ENCODE data around the gene MAT2B.

The MAT2B gene

GRCh38 chr5:163478982-163479271 is 26.5 kb upstream of the MAT2B start:
- POLR2A ChIA-PET, result no interaction called here
- no peak overlapping the region for H3K27ac ChIP-seq (ENCODE audit: insufficient read depth in 1 of 2, low read depth in 1 of 2, low read length in 2 of 2, poor library complexity in 1 of 2, severe bottlenecking in 2 of 2)

GRCh38 chr5:163489055-163489744 is 16.2 kb upstream of the MAT2B start:
- Histone ChIP-seq H3K27me3 (replicated peaks in 2 of 5; ENCODE audit: control insufficient read depth in 4 of 5, insufficient read depth in 5 of 5, low read length in 4 of 5) (no peaks in the 10 kb centered on the region), H3K36me3 (ENCODE audit: control insufficient read depth in 4 of 4, insufficient read depth in 4 of 4, low read length in 3 of 4) (peaks cover 4 to 57% (median 20%) of the 10 kb centered on the region in 4 experiments), H3K4me3 (ENCODE audit: control insufficient read depth in 1 of 7, extremely low read depth in 1 of 7, insufficient read depth in 4 of 7, low read depth in 2 of 7, low read length in 6 of 7) (no peak overlapping the region), H3K9me3 (ENCODE audit: control extremely low read depth in 1 of 5, control insufficient read depth in 4 of 5, insufficient read depth in 2 of 5, low read depth in 1 of 5, low read length in 4 of 5) (no peaks in the 10 kb centered on the region), H3K4me1 (ENCODE audit: control extremely low read depth in 1 of 4, control insufficient read depth in 4 of 4, insufficient read depth in 4 of 4, low read length in 3 of 4) (no peaks in the 10 kb centered on the region), H3K27ac (ENCODE audit: insufficient read depth in 1 of 2, low read depth in 1 of 2, low read length in 2 of 2, poor library complexity in 1 of 2, severe bottlenecking in 2 of 2) (no peak overlapping the region)
- 88% methylated on average over 1 of the region's 6 CpGs for WGBS (ENCODE audit: insufficient coverage)
- DNase-seq, result peak in 1 of 3 donors; percentile 13
- ChIA-PET POLR2A (no interaction called here), CTCF (interaction anchor here (1.0 to 1.9 kb wide), 7 partner anchors 10 to 29 kb away, joined by 3 to 6 read pairs (median 5); partner anchors contain the start of gene HMMR)

More at GRCh38 chr5:163478982-163479271, 26.5 kb upstream of the MAT2B start:
- no peak for DNase-seq
- no CpG with 5 or more reads among the region's 1 CpG for WGBS (ENCODE audit: insufficient coverage)
- Histone ChIP-seq H3K27me3 (replicated peaks in 2 of 5; ENCODE audit: control insufficient read depth in 4 of 5, insufficient read depth in 5 of 5, low read length in 4 of 5) (no peaks in the 10 kb centered on the region), H3K4me1 (ENCODE audit: control extremely low read depth in 1 of 4, control insufficient read depth in 4 of 4, insufficient read depth in 4 of 4, low read length in 3 of 4) (peaks cover 0 to 12% (median 0%) of the 10 kb centered on the region in 4 experiments), H3K36me3 (ENCODE audit: control insufficient read depth in 4 of 4, insufficient read depth in 4 of 4, low read length in 3 of 4) (peaks cover 7 to 53% (median 26%) of the 10 kb centered on the region in 4 experiments), H3K9me3 (ENCODE audit: control extremely low read depth in 1 of 5, control insufficient read depth in 4 of 5, insufficient read depth in 2 of 5, low read depth in 1 of 5, low read length in 4 of 5) (peaks cover 0 to 3% (median 0%) of the 10 kb centered on the region in 5 experiments), H3K4me3 (ENCODE audit: control insufficient read depth in 1 of 7, extremely low read depth in 1 of 7, insufficient read depth in 4 of 7, low read depth in 2 of 7, low read length in 6 of 7) (no peak overlapping the region)
- CTCF ChIA-PET, result interaction anchor here (0.8 to 1.5 kb wide), 2 partner anchors 9 to 10 kb away, joined by 3 to 6 read pairs; no protein-coding TSS in a partner anchor

GRCh38 chr5:163489745-163490075 is 15.7 kb upstream of the MAT2B start:
- Histone ChIP-seq H3K27ac (ENCODE audit: insufficient read depth in 1 of 2, low read depth in 1 of 2, low read length in 2 of 2, poor library complexity in 1 of 2, severe bottlenecking in 2 of 2) (no peak overlapping the region), H3K9me3 (ENCODE audit: control extremely low read depth in 1 of 5, control insufficient read depth in 4 of 5, insufficient read depth in 2 of 5, low read depth in 1 of 5, low read length in 4 of 5) (no peaks in the 10 kb centered on the region), H3K27me3 (replicated peaks in 2 of 5; ENCODE audit: control insufficient read depth in 4 of 5, insufficient read depth in 5 of 5, low read length in 4 of 5) (no peaks in the 10 kb centered on the region), H3K36me3 (ENCODE audit: control insufficient read depth in 4 of 4, insufficient read depth in 4 of 4, low read length in 3 of 4) (peaks cover 4 to 54% (median 19%) of the 10 kb centered on the region in 4 experiments), H3K4me1 (ENCODE audit: control extremely low read depth in 1 of 4, control insufficient read depth in 4 of 4, insufficient read depth in 4 of 4, low read length in 3 of 4) (no peaks in the 10 kb centered on the region), H3K4me3 (ENCODE audit: control insufficient read depth in 1 of 7, extremely low read depth in 1 of 7, insufficient read depth in 4 of 7, low read depth in 2 of 7, low read length in 6 of 7) (no peak overlapping the region)
- ChIA-PET CTCF (interaction anchor here (1.0 to 1.7 kb wide), 5 partner anchors 10 to 29 kb away, joined by 3 to 6 read pairs (median 4); partner anchors contain the start of gene HMMR), POLR2A (no interaction called here)
- 96% methylated on average over 3 of the region's 3 CpGs for WGBS (ENCODE audit: insufficient coverage)
- no peak for DNase-seq

GRCh38 chr5:163496286-163496685 is 9.1 kb upstream of the MAT2B start:
- WGBS (ENCODE audit: insufficient coverage), result 83% methylated on average over 1 of the region's 1 CpG
- DNase-seq, result no peak
- ChIA-PET POLR2A (no interaction called here), CTCF (interaction anchor here (1.1 to 1.3 kb wide), 2 partner anchors 28 to 59 kb away, joined by 3 read pairs; partner anchors contain the start of gene CCNG1)
- Histone ChIP-seq H3K4me3 (ENCODE audit: control insufficient read depth in 1 of 7, extremely low read depth in 1 of 7, insufficient read depth in 4 of 7, low read depth in 2 of 7, low read length in 6 of 7) (no peak overlapping the region), H3K27me3 (replicated peaks in 2 of 5; ENCODE audit: control insufficient read depth in 4 of 5, insufficient read depth in 5 of 5, low read length in 4 of 5) (no peaks in the 10 kb centered on the region), H3K27ac (ENCODE audit: insufficient read depth in 1 of 2, low read depth in 1 of 2, low read length in 2 of 2, poor library complexity in 1 of 2, severe bottlenecking in 2 of 2) (no peak overlapping the region), H3K36me3 (ENCODE audit: control insufficient read depth in 4 of 4, insufficient read depth in 4 of 4, low read length in 3 of 4) (peaks cover 0 to 13% (median 8%) of the 10 kb centered on the region in 4 experiments), H3K9me3 (ENCODE audit: control extremely low read depth in 1 of 5, control insufficient read depth in 4 of 5, insufficient read depth in 2 of 5, low read depth in 1 of 5, low read length in 4 of 5) (no peaks in the 10 kb centered on the region), H3K4me1 (ENCODE audit: control extremely low read depth in 1 of 4, control insufficient read depth in 4 of 4, insufficient read depth in 4 of 4, low read length in 3 of 4) (no peaks in the 10 kb centered on the region)

GRCh38 chr5:163497315-163497714 is 8.1 kb upstream of the MAT2B start:
- ChIA-PET POLR2A (no interaction called here), CTCF (interaction anchor here (1.1 kb wide), 1 partner anchor 29 kb away, joined by 3 read pairs; no protein-coding TSS in a partner anchor)
- Histone ChIP-seq H3K9me3 (ENCODE audit: control extremely low read depth in 1 of 5, control insufficient read depth in 4 of 5, insufficient read depth in 2 of 5, low read depth in 1 of 5, low read length in 4 of 5) (no peaks in the 10 kb centered on the region), H3K36me3 (ENCODE audit: control insufficient read depth in 4 of 4, insufficient read depth in 4 of 4, low read length in 3 of 4) (peaks cover 0 to 8% (median 4%) of the 10 kb centered on the region in 4 experiments), H3K4me1 (ENCODE audit: control extremely low read depth in 1 of 4, control insufficient read depth in 4 of 4, insufficient read depth in 4 of 4, low read length in 3 of 4) (peaks cover under 1 to 5% (median 4%) of the 10 kb centered on the region in 4 experiments), H3K4me3 (ENCODE audit: control insufficient read depth in 1 of 7, extremely low read depth in 1 of 7, insufficient read depth in 4 of 7, low read depth in 2 of 7, low read length in 6 of 7) (no peak overlapping the region), H3K27ac (ENCODE audit: insufficient read depth in 1 of 2, low read depth in 1 of 2, low read length in 2 of 2, poor library complexity in 1 of 2, severe bottlenecking in 2 of 2) (no peak overlapping the region), H3K27me3 (replicated peaks in 2 of 5; ENCODE audit: control insufficient read depth in 4 of 5, insufficient read depth in 5 of 5, low read length in 4 of 5) (no peaks in the 10 kb centered on the region)
- WGBS (ENCODE audit: insufficient coverage), result 100% methylated on average over 1 of the region's 3 CpGs
- DNase-seq, result no peak

GRCh38 chr5:163498886-163499285 is 6.5 kb upstream of the MAT2B start:
- H3K9me3 ChIP-seq (ENCODE audit: control extremely low read depth in 1 of 5, control insufficient read depth in 4 of 5, insufficient read depth in 2 of 5, low read depth in 1 of 5, low read length in 4 of 5), result no peaks in the 10 kb centered on the region
- no peak overlapping the region for H3K4me3 ChIP-seq (ENCODE audit: control insufficient read depth in 1 of 7, extremely low read depth in 1 of 7, insufficient read depth in 4 of 7, low read depth in 2 of 7, low read length in 6 of 7)
- no peak overlapping the region for H3K27ac ChIP-seq (ENCODE audit: insufficient read depth in 1 of 2, low read depth in 1 of 2, low read length in 2 of 2, poor library complexity in 1 of 2, severe bottlenecking in 2 of 2)
- DNase-seq, result no peak
- no peaks in the 10 kb centered on the region for H3K36me3 ChIP-seq (ENCODE audit: control insufficient read depth in 4 of 4, insufficient read depth in 4 of 4, low read length in 3 of 4)
- ChIA-PET CTCF (interaction anchor here (1.5 kb wide), 1 partner anchor 10 kb away, joined by 5 read pairs; no protein-coding TSS in a partner anchor), POLR2A (no interaction called here)
- no CpG with 5 or more reads among the region's 1 CpG for WGBS (ENCODE audit: insufficient coverage)
- H3K4me1 ChIP-seq (ENCODE audit: control extremely low read depth in 1 of 4, control insufficient read depth in 4 of 4, insufficient read depth in 4 of 4, low read length in 3 of 4), result peaks cover 11 to 17% (median 14%) of the 10 kb centered on the region in 4 experiments
- no peaks in the 10 kb centered on the region for H3K27me3 ChIP-seq (replicated peaks in 2 of 5; ENCODE audit: control insufficient read depth in 4 of 5, insufficient read depth in 5 of 5, low read length in 4 of 5)

GRCh38 chr5:163502521-163502920 is 2.9 kb upstream of the MAT2B start:
- CTCF ChIA-PET, result interaction anchor here (1.1 to 1.8 kb wide), 5 partner anchors 12 to 64 kb away, joined by 3 to 6 read pairs (median 3); no protein-coding TSS in a partner anchor
- Histone ChIP-seq H3K27me3 (replicated peaks in 2 of 5; ENCODE audit: control insufficient read depth in 4 of 5, insufficient read depth in 5 of 5, low read length in 4 of 5) (no peaks in the 10 kb centered on the region), H3K36me3 (ENCODE audit: control insufficient read depth in 4 of 4, insufficient read depth in 4 of 4, low read length in 3 of 4) (no peaks in the 10 kb centered on the region), H3K4me1 (ENCODE audit: control extremely low read depth in 1 of 4, control insufficient read depth in 4 of 4, insufficient read depth in 4 of 4, low read length in 3 of 4) (peaks cover 15 to 40% (median 29%) of the 10 kb centered on the region in 4 experiments), H3K27ac (ENCODE audit: insufficient read depth in 1 of 2, low read depth in 1 of 2, low read length in 2 of 2, poor library complexity in 1 of 2, severe bottlenecking in 2 of 2) (peak overlapping the region; percentile 89 to 97), H3K9me3 (ENCODE audit: control extremely low read depth in 1 of 5, control insufficient read depth in 4 of 5, insufficient read depth in 2 of 5, low read depth in 1 of 5, low read length in 4 of 5) (no peaks in the 10 kb centered on the region), H3K4me3 (ENCODE audit: control insufficient read depth in 1 of 7, extremely low read depth in 1 of 7, insufficient read depth in 4 of 7, low read depth in 2 of 7, low read length in 6 of 7) (peak overlapping the region in 6 of 7 experiments; percentile 80 to 100 (median 90))
- WGBS (ENCODE audit: insufficient coverage), result 89% methylated on average over 5 of the region's 8 CpGs
- DNase-seq, result peak in 1 of 3 donors; percentile 4
- POLR2A ChIA-PET, result no interaction called here

All from common myeloid progenitor, CD34-positive (primary cell).